SK-N-SH (cell line): ENCODE measurements around the gene SPRED2. TPM values are rescaled to one million over a fixed set of nuclear protein-coding genes. Genes with fewer than 3 reads are reported as not detected.

Source experiments
- CTCF ChIA-PET: fragments of 300-600, 350-600 bp; formaldehyde crosslinking; extraction: SDS; loops from one replicate; lab custom pipeline; 2021; lab: Yijun Ruan, JAX
- POLR2A ChIA-PET: fragments of 350-600 bp; sonication (Branson Sonifier 250); formaldehyde crosslinking; extraction: SDS; loops from one replicate; lab custom pipeline; 2020; ENCODE audit warnings: antibody characterized with exemption, inconsistent platforms; lab: Yijun Ruan, JAX
- DNase-seq: peaks from one replicate; pipeline ENCODE4 v3.0.0; 2012
- H2AFZ ChIP-seq: fragments of 200-600 bp; sonication (generic); 2 replicates; pipeline ENCODE4 v1.8.1; 2016; ENCODE audit warnings: antibody characterized with exemption, mild to moderate bottlenecking, low read depth
- H3F3A ChIP-seq: fragments of 200-600 bp; sonication (generic); replicated peaks from 2 replicates; pipeline ENCODE3; 2016; ENCODE audit warnings: antibody characterized with exemption, mild to moderate bottlenecking; ENCODE audit not compliant: insufficient read depth
- H3K27ac ChIP-seq, 2 experiments: fragments of 200-500 bp in 1 of 2; fragments of 200-600 bp in 1 of 2; sonication (Bioruptor generic) in 1 of 2; sonication (generic), shearing (Covaris generic) in 1 of 2; 2 replicates each; pipeline versions ENCODE4 v1.5.1 to v1.6.1; 2014 to 2016; ENCODE audit warnings: low read depth in 2 of 2, inconsistent platforms in 1 of 2, low read length in 1 of 2, mild to moderate bottlenecking in 1 of 2, mixed read lengths in 1 of 2
- H3K27me3 ChIP-seq: fragments of 200-600 bp; sonication (generic), shearing (Covaris generic); 2 replicates; pipeline ENCODE4 v1.6.1; 2016; ENCODE audit warnings: mixed run types; ENCODE audit not compliant: insufficient read depth
- H3K36me3 ChIP-seq, 2 experiments: fragments of 200-500 bp in 1 of 2; fragments of 200-600 bp in 1 of 2; sonication (Bioruptor generic) in 1 of 2; sonication (generic) in 1 of 2; replicated peaks in 1 of 2; 2 replicates each; pipeline versions ENCODE3 to v1.5.1; 2014 to 2016; ENCODE audit warnings: low read length in 1 of 2, mild to moderate bottlenecking in 1 of 2; ENCODE audit not compliant: insufficient read depth in 2 of 2, control insufficient read depth in 1 of 2
- H3K4me1 ChIP-seq, 2 experiments: fragments of 200-500 bp in 1 of 2; fragments of 200-600 bp in 1 of 2; sonication (Bioruptor generic) in 1 of 2; sonication (generic), shearing (Covaris generic) in 1 of 2; 2 replicates each; pipeline versions ENCODE4 v1.5.1 to v1.6.1; 2014 to 2016; ENCODE audit warnings: low read depth in 1 of 2, low read length in 1 of 2, mixed run types in 1 of 2; ENCODE audit not compliant: insufficient read depth in 2 of 2, control insufficient read depth in 1 of 2
- H3K4me2 ChIP-seq: fragments of 200-600 bp; sonication (generic), shearing (Covaris generic); 2 replicates; pipeline ENCODE4 v1.6.1; 2017; ENCODE audit warnings: mixed run types
- H3K4me3 ChIP-seq, 2 experiments: fragments of 200-500 bp in 1 of 2; fragments of 200-600 bp in 1 of 2; sonication (Bioruptor generic) in 1 of 2; sonication (generic), shearing (Covaris generic) in 1 of 2; 2 replicates each; pipeline versions ENCODE4 v1.5.1 to v1.8.1; 2014 to 2016; ENCODE audit warnings: low read depth in 2 of 2, inconsistent platforms in 1 of 2, low read length in 1 of 2, mild to moderate bottlenecking in 1 of 2, mixed read lengths in 1 of 2, moderate library complexity in 1 of 2
- H3K79me2 ChIP-seq: fragments of 200-600 bp; sonication (generic); 2 replicates; pipeline ENCODE4 v1.8.1; 2017; ENCODE audit warnings: mild to moderate bottlenecking; ENCODE audit not compliant: insufficient read depth
- H3K9ac ChIP-seq: fragments of 200-600 bp; sonication (generic); 2 replicates; pipeline ENCODE4 v1.6.1; 2017; ENCODE audit warnings: mixed run types
- H3K9me2 ChIP-seq: fragments of 200-600 bp; sonication (generic); 2 replicates; pipeline ENCODE4 v1.6.1; 2017; ENCODE audit warnings: mixed run types
- H3K9me3 ChIP-seq: fragments of 200-600 bp; sonication (generic); 2 replicates; pipeline ENCODE4 v1.6.1; 2017; ENCODE audit warnings: mixed run types, mild to moderate bottlenecking, moderate library complexity
- H4K20me1 ChIP-seq: fragments of 200-600 bp; sonication (generic); 2 replicates; pipeline ENCODE4 v1.6.1; 2017; ENCODE audit warnings: mild to moderate bottlenecking, mixed run types; ENCODE audit not compliant: insufficient read depth
- CHD2 ChIP-seq: fragments of 150-350 bp; IDR thresholded peaks from 2 replicates; pipeline ENCODE4 v1.6.1; 2018; ENCODE audit warnings: low read length; ENCODE audit not compliant: partially characterized antibody
- CTCF ChIP-seq: fragments of 200-600 bp; sonication (generic); IDR thresholded peaks from 2 replicates; pipeline ENCODE4 v1.6.1; 2017; ENCODE audit warnings: antibody characterized with exemption, mild to moderate bottlenecking, moderate library complexity
- FOSL2 ChIP-seq: IDR thresholded peaks from 2 replicates; pipeline ENCODE4 v1.4.0; 2012; ENCODE audit warnings: low read depth, mild to moderate bottlenecking, moderate library complexity, borderline replicate concordance
- IRF3 ChIP-seq: fragments of 150-350 bp; IDR thresholded peaks from 2 replicates; pipeline ENCODE4 v1.6.1; 2016; ENCODE audit warnings: mild to moderate bottlenecking, low read depth, low read length
- JUND ChIP-seq: IDR thresholded peaks from 2 replicates; pipeline ENCODE4 v1.4.0; 2012
- MAX ChIP-seq: IDR thresholded peaks from 2 replicates; pipeline ENCODE4 v1.4.0; 2012; ENCODE audit warnings: low read depth
- MEF2A ChIP-seq: IDR thresholded peaks from 2 replicates; pipeline ENCODE4 v1.4.0; 2012; ENCODE audit warnings: low read depth, borderline replicate concordance
- MXI1 ChIP-seq: IDR thresholded peaks from 2 replicates; pipeline ENCODE4 v1.6.1; 2012; ENCODE audit warnings: mild to moderate bottlenecking, low read depth, low read length, improper control_type of control experiment
- POLR2AphosphoS5 ChIP-seq: IDR thresholded peaks from 2 replicates; pipeline ENCODE4 v1.6.1; 2012; ENCODE audit warnings: low read depth, low read length
- RFX5 ChIP-seq: IDR thresholded peaks from 2 replicates; pipeline ENCODE4 v1.6.1; 2012; ENCODE audit warnings: mild to moderate bottlenecking, improper control_type of control experiment, low read length
- RXRA ChIP-seq: IDR thresholded peaks from 2 replicates; pipeline ENCODE4 v1.4.0; 2012; ENCODE audit warnings: low read depth, mild to moderate bottlenecking, borderline replicate concordance
- SIN3A ChIP-seq: IDR thresholded peaks from 2 replicates; pipeline ENCODE4 v1.6.1; 2012; ENCODE audit warnings: low read depth, mild to moderate bottlenecking, low read length, moderate library complexity, borderline replicate concordance
- TAF1 ChIP-seq: IDR thresholded peaks from 2 replicates; pipeline ENCODE4 v1.6.1; 2012; ENCODE audit warnings: low read depth, mild to moderate bottlenecking, low read length, moderate library complexity, borderline replicate concordance
- USF1 ChIP-seq: IDR thresholded peaks from 2 replicates; pipeline ENCODE4 v1.4.0; 2012; ENCODE audit warnings: low read depth, borderline replicate concordance
- YY1 ChIP-seq: IDR thresholded peaks from 2 replicates; pipeline ENCODE4 v1.4.0; 2012; ENCODE audit warnings: low read depth, mild to moderate bottlenecking
- WGBS: methylation state at CpG from one replicate; pipeline ENCODE4 v1.1.6; 2017; ENCODE audit warnings: low lambda C conversion rate; 5-methylcytosine and 5-hydroxymethylcytosine counted together
- polyA plus RNA-seq, 3 experiments: library from polyadenylated mRNA; depleted of rRNA; stranded (reverse); fragments of >200 nt; gene quantifications; 2 replicates each; pipeline ENCODE4 v1.2.3, GENCODE V29; 2012

SPRED2 gene
- polyA plus RNA-seq, 1 of the 3 experiments (the other 2 are of a cell fraction): 21.9 TPM

GRCh38 chr2:65313126-65313953 lies 119.1 kb downstream of the SPRED2 start:
- CTCF ChIA-PET: interaction anchor here (2.0 kb wide), 1 partner anchor 29 kb away, joined by 4 read pairs; no protein-coding TSS in a partner anchor
- DNase-seq: no peak
- Histone ChIP-seq H3K4me2 (no peak overlapping the region), H3F3A (no peaks in the 10 kb centered on the region), H3K36me3 (peaks cover 46 to 51% of the 10 kb centered on the region in 2 experiments), H3K9me2 (no peaks in the 10 kb centered on the region), H2AFZ (no peak overlapping the region), H3K4me3 (no peak overlapping the region), H4K20me1 (no peaks in the 10 kb centered on the region), H3K27ac (no peak overlapping the region), H3K27me3 (no peaks in the 10 kb centered on the region), H3K9me3 (no peaks in the 10 kb centered on the region), H3K9ac (no peak overlapping the region), H3K79me2 (peaks cover 20% of the 10 kb centered on the region), H3K4me1 (no peaks in the 10 kb centered on the region)
- POLR2A ChIA-PET: no interaction called here
- 95% methylated on average over 52 of the region's 52 CpGs for WGBS
- TF ChIP-seq YY1 (no peak), RXRA (no peak), USF1 (no peak), JUND (no peak)

- H3K9ac ChIP-seq: no peak overlapping the region
- no peak overlapping the region for H3K4me3 ChIP-seq
- 98% methylated on average over 7 of the region's 7 CpGs for WGBS
- no peak overlapping the region for H3K27ac ChIP-seq
- no peaks in the 10 kb centered on the region for H3K9me3 ChIP-seq
- H3K4me2 ChIP-seq: no peak overlapping the region
- no peaks in the 10 kb centered on the region for H3K4me1 ChIP-seq
- CTCF ChIA-PET: interaction anchor here (1.2 to 2.0 kb wide), 3 partner anchors 9 to 35 kb away, joined by 3 to 5 read pairs (median 4); no protein-coding TSS in a partner anchor
- peaks cover 51 to 54% of the 10 kb centered on the region in 2 experiments for H3K36me3 ChIP-seq
- no peaks in the 10 kb centered on the region for H4K20me1 ChIP-seq
- peaks cover 4% of the 10 kb centered on the region; the same call in 1 of the 2 replicates for H3K79me2 ChIP-seq
- no peak overlapping the region for H2AFZ ChIP-seq
- no peaks in the 10 kb centered on the region for H3F3A ChIP-seq
- no peaks in the 10 kb centered on the region for H3K27me3 ChIP-seq
- no peaks in the 10 kb centered on the region for H3K9me2 ChIP-seq
- POLR2A ChIA-PET: no interaction called here
- TF ChIP-seq IRF3 (no peak), TAF1 (no peak), FOSL2 (no peak)
- no peak for DNase-seq
These were observed 120.8 kb downstream of the SPRED2 start for GRCh38 chr2:65311596-65311995.

- no peak overlapping the region for H3K4me3 ChIP-seq
- no peak overlapping the region for H3K4me2 ChIP-seq
- POLR2A ChIA-PET: no interaction called here
- WGBS: 97% methylated on average over 6 of the region's 6 CpGs
- no peaks in the 10 kb centered on the region for H3K9me2 ChIP-seq
- no peaks in the 10 kb centered on the region for H3F3A ChIP-seq
- DNase-seq: no peak
- no peaks in the 10 kb centered on the region for H3K27me3 ChIP-seq
- CTCF ChIA-PET: interaction anchor here (1.2 to 2.0 kb wide), 3 partner anchors 9 to 34 kb away, joined by 3 to 5 read pairs (median 4); no protein-coding TSS in a partner anchor
- H3K9me3 ChIP-seq: no peaks in the 10 kb centered on the region
- no peak overlapping the region for H3K27ac ChIP-seq
- no peak overlapping the region for H2AFZ ChIP-seq
- no peaks in the 10 kb centered on the region for H4K20me1 ChIP-seq
- H3K79me2 ChIP-seq: peaks cover 4% of the 10 kb centered on the region; the same call in 1 of the 2 replicates
- no peak overlapping the region for H3K9ac ChIP-seq
- no peaks in the 10 kb centered on the region for H3K4me1 ChIP-seq
- peaks cover 49 to 52% of the 10 kb centered on the region in 2 experiments for H3K36me3 ChIP-seq
- TF ChIP-seq MXI1: no peak
- TF ChIP-seq SIN3A: no peak
- TF ChIP-seq CHD2: no peak
- TF ChIP-seq RFX5: no peak
- no peak for TF ChIP-seq IRF3
- no peak for TF ChIP-seq MEF2A
- no peak for TF ChIP-seq POLR2AphosphoS5
- TF ChIP-seq MAX: no peak
- TF ChIP-seq CTCF: no peak
These were observed 121.3 kb downstream of the SPRED2 start for GRCh38 chr2:65311049-65311448.
